Breast epithelium (tissue), 4 donors: ENCODE results near the gene SLC27A2. TPM values are rescaled to one million over a fixed set of nuclear protein-coding genes. Genes with fewer than 3 reads are reported as not detected.

ENCODE experiments used
- DNase-seq, 2 donors: peaks; one replicate each; pipeline ENCODE4 v3.0.0-alpha.2; 2019; ENCODE audit warnings: low spot score in 2 of 2
- H3K27ac ChIP-seq, 2 donors: fragments of 200-600 bp; sonication (generic) in 1 of 2; one replicate each; pipeline ENCODE4 v1.5.1; 2016 to 2019; ENCODE audit warnings: mild to moderate bottlenecking in 1 of 2
- H3K27me3 ChIP-seq, 2 donors: fragments of 200-600 bp; sonication (generic) in 1 of 2; one replicate each; pipeline versions ENCODE4 v1.5.1 to v1.6.0; 2017 to 2019; ENCODE audit warnings: control low read depth in 1 of 2, mild to moderate bottlenecking in 1 of 2
- H3K36me3 ChIP-seq: fragments of 200-600 bp; one replicate; pipeline ENCODE4 v1.5.1; 2019
- H3K4me1 ChIP-seq, 2 donors: fragments of 200-600 bp; sonication (generic); one replicate each; pipeline ENCODE4 v1.5.1; 2016 to 2019; ENCODE audit warnings: control low read depth in 1 of 2
- H3K4me3 ChIP-seq, 3 donors: fragments of 200-600 bp; sonication (generic); 1 replicate in 2 of 3; 2 replicates in 1 of 3; pipeline ENCODE4 v1.5.1; 2016 to 2019; ENCODE audit warnings: mild to moderate bottlenecking in 3 of 3, moderate library complexity in 2 of 3
- H3K9me3 ChIP-seq, 2 donors: fragments of 200-600 bp; sonication (generic) in 1 of 2; one replicate each; pipeline ENCODE4 v1.5.1; 2016 to 2019; ENCODE audit warnings: control low read depth in 1 of 2
- CTCF ChIP-seq, 3 donors: fragments of 450-650 bp; IDR thresholded peaks; one replicate each; pipeline ENCODE4 v1.5.1; 2016 to 2017; ENCODE audit warnings: antibody characterized with exemption in 3 of 3, mild to moderate bottlenecking in 3 of 3, moderate library complexity in 3 of 3
- POLR2A ChIP-seq: fragments of 450-650 bp; IDR thresholded peaks from one replicate; pipeline ENCODE4 v1.6.1; 2016; ENCODE audit warnings: antibody characterized with exemption, mild to moderate bottlenecking, moderate library complexity
- POLR2AphosphoS5 ChIP-seq, 3 donors: sonication (generic); formaldehyde crosslinking; IDR thresholded peaks; one replicate each; pipeline ENCODE4 v1.6.1; 2017; ENCODE audit warnings: antibody characterized with exemption in 3 of 3
- intact Hi-C: fragments of 100-400 bp; cut with DNase I; formaldehyde crosslinking; loops from one replicate; pipeline ENCODE4 v1.15.1; 2023; ENCODE audit warnings: low total_unique reads
- total RNA-seq, 3 donors: library from RNA; depleted of rRNA; stranded (reverse); fragments of >200 nt; gene quantifications; one replicate each; pipeline ENCODE4 v1.1.0, GENCODE V29; 2016

Gene SLC27A2
- total RNA-seq, 3 donors from 2014 or later = 0.96 to 5.6 (median 3.5) TPM

- TF ChIP-seq POLR2A (no peak), CTCF (IDR thresholded peaks at IDR 0.05) (no peak), POLR2AphosphoS5 (IDR thresholded peaks at IDR 0.05) (no peak)
- H3K4me1 ChIP-seq = no peaks in the 10 kb centered on the region
- no peaks in the 10 kb centered on the region for H3K9me3 ChIP-seq
- DNase-seq = no peak
- no peaks in the 10 kb centered on the region for H3K36me3 ChIP-seq
- no peak overlapping the region for H3K27ac ChIP-seq
- no peak overlapping the region for H3K4me3 ChIP-seq
- intact Hi-C loops = no loop called here
- no peaks in the 10 kb centered on the region for H3K27me3 ChIP-seq
Observed at GRCh38 chr15:50218291-50218690, 36.3 kb downstream of the SLC27A2 start.

- no peak for DNase-seq
Observed at GRCh38 chr15:50218691-50219090, 36.7 kb downstream of the SLC27A2 start.

GRCh38 chr15:50219820-50220219 lies 37.8 kb downstream of the SLC27A2 start:
- Histone ChIP-seq H3K27me3 (no peaks in the 10 kb centered on the region), H3K4me3 (no peak overlapping the region), H3K9me3 (no peaks in the 10 kb centered on the region), H3K27ac (no peak overlapping the region), H3K36me3 (no peaks in the 10 kb centered on the region), H3K4me1 (no peaks in the 10 kb centered on the region)
- no peak for TF ChIP-seq POLR2AphosphoS5 (IDR thresholded peaks at IDR 0.05)
- TF ChIP-seq CTCF (IDR thresholded peaks at IDR 0.05) = no peak
- no peak for TF ChIP-seq POLR2A
- no peak for DNase-seq
- intact Hi-C loops = no loop called here

More at GRCh38 chr15:50218691-50219090, 36.7 kb downstream of the SLC27A2 start:
- H3K27ac ChIP-seq = no peak overlapping the region
- H3K36me3 ChIP-seq = no peaks in the 10 kb centered on the region
- no peak overlapping the region for H3K4me3 ChIP-seq
- no peaks in the 10 kb centered on the region for H3K9me3 ChIP-seq
- no peaks in the 10 kb centered on the region for H3K27me3 ChIP-seq
- TF ChIP-seq POLR2AphosphoS5 (IDR thresholded peaks at IDR 0.05) = no peak
- no peak for TF ChIP-seq POLR2A
- TF ChIP-seq CTCF (IDR thresholded peaks at IDR 0.05) = no peak
- intact Hi-C loops = no loop called here
- no peaks in the 10 kb centered on the region for H3K4me1 ChIP-seq

- no peak for DNase-seq
- Histone ChIP-seq H3K9me3 (no peaks in the 10 kb centered on the region), H3K4me1 (no peaks in the 10 kb centered on the region), H3K36me3 (no peaks in the 10 kb centered on the region), H3K27ac (no peak overlapping the region), H3K27me3 (no peaks in the 10 kb centered on the region), H3K4me3 (no peak overlapping the region)
- TF ChIP-seq POLR2A = no peak
- no peak for TF ChIP-seq CTCF (IDR thresholded peaks at IDR 0.05)
- TF ChIP-seq POLR2AphosphoS5 (IDR thresholded peaks at IDR 0.05) = no peak
- intact Hi-C loops = no loop called here
Observed at GRCh38 chr15:50222181-50222580, 40.2 kb downstream of the SLC27A2 start.

- Histone ChIP-seq H3K36me3 (no peaks in the 10 kb centered on the region), H3K27ac (no peak overlapping the region), H3K27me3 (no peaks in the 10 kb centered on the region), H3K4me1 (no peaks in the 10 kb centered on the region), H3K9me3 (no peaks in the 10 kb centered on the region), H3K4me3 (no peak overlapping the region)
- TF ChIP-seq POLR2AphosphoS5 (IDR thresholded peaks at IDR 0.05) (no peak), CTCF (IDR thresholded peaks at IDR 0.05) (no peak), POLR2A (no peak)
- no peak for DNase-seq
- intact Hi-C loops = no loop called here
Observed at GRCh38 chr15:50224606-50225005, 42.6 kb downstream of the SLC27A2 start.
